HG02981 (cell line): ENCODE measurements around the gene SIRPD.

Experiments used
- ATAC-seq: cut with Tn5 transposase; IDR thresholded peaks from one replicate; pipeline ENCODE4 v1.9.1; 2021; ENCODE audit warnings: mild to moderate bottlenecking, moderate library complexity; ENCODE audit not compliant: unreplicated experiment

SIRPD gene

GRCh38 chr20:1538655-1539054, 18.9 kb downstream of the SIRPD start:
- no peak for ATAC-seq

GRCh38 chr20:1537731-1538058, 19.8 kb downstream of the SIRPD start:
- ATAC-seq, result no peak

- no peak for ATAC-seq
Observed at GRCh38 chr20:1536893-1537730, 20.4 kb downstream of the SIRPD start.

- peak; percentile 83 for ATAC-seq
Observed at GRCh38 chr20:1535420-1536175, 21.9 kb downstream of the SIRPD start.

GRCh38 chr20:1534526-1534925, 23.0 kb downstream of the SIRPD start:
- no peak for ATAC-seq

DNA sequence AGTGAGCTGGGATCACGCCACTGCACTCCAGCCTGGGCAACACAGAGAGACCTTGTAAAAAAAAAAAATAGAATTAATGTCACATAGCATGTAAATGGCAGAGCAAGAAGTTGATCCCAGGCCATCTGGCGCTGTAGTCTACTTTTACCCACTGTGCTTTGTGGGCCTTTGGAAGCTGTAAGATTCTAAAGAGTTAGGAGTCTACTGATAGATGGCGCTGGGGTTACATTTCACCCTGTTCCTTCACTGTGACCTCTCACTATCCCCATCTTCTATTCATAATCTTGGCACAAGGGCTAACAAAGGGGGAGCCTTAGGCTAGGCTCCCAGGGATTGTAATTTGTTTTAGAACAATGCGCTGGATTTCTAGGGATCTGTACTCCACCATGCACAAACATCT, 24.4 kb downstream of the SIRPD start:
- ATAC-seq, result no peak

DNA sequence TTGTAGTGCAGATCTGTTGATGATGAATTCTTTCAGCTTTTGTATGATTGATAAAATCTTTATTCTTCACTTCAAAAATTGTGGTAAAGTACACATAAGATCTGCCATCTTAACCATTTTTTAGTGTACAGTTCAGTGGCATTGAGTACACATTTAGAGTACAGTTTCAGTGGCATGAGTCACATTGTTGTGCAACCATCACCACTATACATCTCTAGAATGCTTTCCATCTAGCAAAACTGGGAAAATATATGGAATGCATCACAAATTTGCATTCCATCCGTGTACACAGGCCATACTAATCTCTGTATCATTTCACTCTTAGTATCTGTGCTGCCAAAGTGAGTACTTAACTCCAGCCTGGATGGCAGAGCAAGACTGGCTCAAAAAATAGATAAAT, 28.7 kb downstream of the SIRPD start:
- no peak for ATAC-seq

DNA sequence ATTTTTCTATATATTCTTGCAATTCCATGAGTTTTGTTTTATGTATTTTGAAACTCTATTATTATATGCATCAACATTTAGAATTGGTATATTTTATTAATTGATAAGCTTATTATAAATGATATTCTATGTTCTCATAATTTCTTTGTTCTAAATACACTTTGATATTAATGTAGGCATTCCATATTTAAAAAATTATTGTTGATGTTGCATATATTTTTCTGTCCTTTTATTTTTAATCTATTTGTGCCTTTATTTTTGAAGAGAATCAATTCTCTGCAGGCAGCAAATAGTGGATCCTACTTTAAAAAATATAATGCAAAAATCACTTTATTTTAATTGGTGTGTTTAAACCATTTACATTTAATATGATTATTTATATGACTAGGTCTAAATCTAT, 29.6 kb downstream of the SIRPD start:
- ATAC-seq, result no peak

DNA sequence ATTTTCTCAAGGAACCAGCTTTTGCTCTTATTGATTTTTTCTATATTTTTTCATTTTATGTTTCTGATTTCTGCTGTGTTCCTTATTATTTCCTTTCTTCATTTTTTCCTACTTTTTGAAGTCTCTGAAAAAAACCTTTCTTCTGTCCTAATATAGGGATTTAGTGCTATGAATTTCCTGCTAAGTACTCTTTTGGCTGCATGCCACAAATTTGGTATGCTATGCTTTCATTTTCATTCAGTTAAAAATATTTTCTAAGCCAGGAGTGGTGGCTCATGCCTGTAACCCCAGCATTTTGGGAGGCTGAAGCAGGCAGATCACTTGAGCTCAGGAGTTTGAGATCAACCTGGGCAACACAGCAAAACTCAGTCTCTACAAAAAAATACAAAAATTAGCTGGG, 30.6 kb downstream of the SIRPD start:
- no peak for ATAC-seq

DNA sequence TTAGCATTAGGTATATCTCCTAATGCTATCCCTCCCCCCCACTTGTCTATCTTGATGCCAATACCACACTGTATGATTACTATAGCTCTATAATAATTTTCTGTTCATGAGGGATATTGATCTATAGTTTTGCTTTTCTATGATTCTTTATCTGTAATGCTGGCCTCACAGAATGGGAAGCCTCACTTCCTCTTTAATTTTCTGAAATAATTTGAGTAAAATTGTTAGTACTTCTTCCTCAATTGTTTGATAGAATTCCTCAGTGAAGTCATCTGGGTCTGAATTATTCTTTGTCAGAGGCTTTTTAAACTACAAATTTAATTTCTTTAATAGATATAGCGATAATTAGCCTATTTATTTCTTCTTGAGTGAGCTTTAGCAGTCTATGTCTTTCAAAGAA, 31.2 kb downstream of the SIRPD start:
- no peak for ATAC-seq

DNA sequence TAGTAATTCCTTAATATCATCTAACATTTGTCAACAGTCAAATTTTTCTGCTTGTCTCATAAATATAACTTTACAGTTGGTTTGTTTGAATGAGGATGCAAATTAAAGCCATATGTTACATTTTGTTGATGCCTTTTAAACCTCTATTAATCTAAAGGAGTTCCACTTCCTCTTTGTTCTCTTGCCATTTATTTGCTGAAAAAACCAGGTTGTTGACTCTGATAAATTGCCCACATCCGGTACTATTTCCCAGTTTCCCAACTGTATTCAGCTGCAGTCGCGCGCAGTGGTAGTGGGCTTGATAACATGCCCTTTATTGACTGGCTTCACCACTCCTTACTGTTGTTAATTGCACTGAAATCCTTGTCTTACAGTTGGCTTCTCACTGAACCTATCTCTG, 33.5 kb downstream of the SIRPD start:
- ATAC-seq, result no peak

- no peak for ATAC-seq
Observed at GRCh38 chr20:1517010-1517409, 40.5 kb downstream of the SIRPD start.

- no peak for ATAC-seq
Observed at GRCh38 chr20:1513801-1514200, 43.7 kb downstream of the SIRPD start.

DNA sequence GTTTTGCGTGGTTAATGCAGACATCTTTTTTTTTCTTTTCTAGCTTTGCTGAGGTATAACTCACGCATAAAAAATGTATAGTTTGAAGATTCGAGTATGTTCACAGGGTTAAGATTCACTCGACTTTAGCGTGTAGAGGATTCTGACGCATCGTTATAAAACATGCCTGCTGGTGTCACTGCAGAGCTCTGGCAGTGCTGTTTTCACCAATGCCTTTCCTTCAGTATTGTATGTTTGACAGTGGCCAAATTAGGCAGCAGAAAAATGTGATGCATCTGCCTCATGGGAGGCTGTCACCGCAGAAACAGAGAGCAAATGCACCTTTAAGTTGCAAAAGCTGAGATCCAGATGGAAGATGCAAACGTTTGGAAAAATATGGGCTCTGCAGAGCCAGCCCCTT, 48.3 kb downstream of the SIRPD start:
- ATAC-seq, result no peak

- no peak for ATAC-seq
Observed at GRCh38 chr20:1508574-1508973, 48.9 kb downstream of the SIRPD start.

GRCh38 chr20:1507276-1507675, 50.2 kb downstream of the SIRPD start:
- ATAC-seq, result no peak

- no peak for ATAC-seq
Observed at GRCh38 chr20:1505871-1506270, 51.6 kb downstream of the SIRPD start.

DNA sequence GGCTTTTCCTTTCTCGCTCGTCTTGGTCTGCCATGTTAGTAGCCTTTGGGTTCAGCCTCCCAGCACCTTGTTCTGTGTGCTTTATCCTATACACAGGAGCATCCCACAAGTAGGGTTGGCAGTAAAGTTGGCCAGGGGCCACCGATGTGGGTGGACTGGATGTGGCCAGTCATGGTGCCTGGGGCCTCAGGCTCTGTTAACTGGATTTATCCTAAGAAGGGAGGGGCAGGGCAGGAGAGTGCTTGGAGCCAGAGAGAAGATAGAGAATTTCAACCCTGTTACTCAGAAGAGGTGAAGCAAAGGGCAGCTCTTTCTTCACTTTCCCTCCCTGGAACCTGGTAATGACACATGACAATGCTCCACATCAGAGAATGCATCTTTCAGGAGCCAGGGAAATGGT, 52.1 kb downstream of the SIRPD start:
- no peak for ATAC-seq

DNA sequence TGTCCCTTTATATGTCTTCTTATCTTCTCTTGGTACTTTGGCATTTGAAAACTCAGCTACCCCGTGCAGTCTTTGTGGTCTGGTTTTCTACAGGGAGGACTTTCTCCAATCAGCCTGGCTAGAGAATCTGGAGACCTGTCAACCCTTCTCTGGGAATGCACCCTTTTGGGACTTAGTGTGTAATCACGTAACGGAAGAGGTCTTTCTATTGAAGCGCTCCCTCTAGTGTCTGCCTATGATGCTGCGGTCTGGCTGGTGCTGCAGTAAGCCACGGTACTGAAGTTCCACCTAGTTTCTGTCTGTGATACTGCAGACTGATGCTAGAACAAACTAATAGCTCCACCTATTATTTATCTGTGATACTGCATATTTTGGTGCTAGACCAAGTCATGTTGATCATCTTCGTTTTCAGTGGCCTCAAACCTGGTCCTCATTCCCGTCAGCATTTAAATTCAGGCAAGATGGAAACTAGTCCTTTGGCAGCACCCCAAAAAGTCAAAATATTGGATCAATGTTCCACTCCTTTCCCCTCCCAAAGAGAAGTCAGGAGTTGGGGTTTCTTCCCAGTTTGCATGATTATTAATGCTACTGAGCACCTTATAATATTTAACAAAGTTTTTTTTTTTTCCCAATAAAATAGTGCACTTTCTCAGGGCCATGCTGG, 53.8 kb downstream of the SIRPD start:
- peak; percentile 98 for ATAC-seq

GRCh38 chr20:1500496-1500895, 57.0 kb downstream of the SIRPD start:
- no peak for ATAC-seq

- no peak for ATAC-seq
Observed at GRCh38 chr20:1499528-1500420, 57.7 kb downstream of the SIRPD start.
